ENCODE data around the gene DYNC1LI1.

DNA sequence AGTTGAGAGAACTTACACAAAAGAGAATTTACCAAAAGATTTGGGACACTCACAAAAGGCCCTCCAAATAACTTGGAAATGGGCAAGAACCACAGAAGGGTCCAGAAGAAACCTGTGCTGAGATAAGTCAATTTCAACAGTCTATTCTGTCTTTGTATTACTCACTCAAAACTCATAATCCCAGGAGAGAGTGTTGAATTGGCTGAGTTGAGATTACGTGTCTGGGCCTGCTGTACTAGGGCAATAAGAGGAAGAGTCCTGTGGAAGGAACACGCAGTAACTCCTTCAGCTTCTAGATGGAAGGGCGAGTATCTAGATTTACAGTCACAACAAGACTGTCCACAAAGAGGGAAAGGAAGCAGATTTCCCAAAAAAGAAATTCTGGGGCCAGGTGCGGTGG is 42.5 kb upstream of the DYNC1LI1 start:
- TF ChIP-seq, protein P1, sequence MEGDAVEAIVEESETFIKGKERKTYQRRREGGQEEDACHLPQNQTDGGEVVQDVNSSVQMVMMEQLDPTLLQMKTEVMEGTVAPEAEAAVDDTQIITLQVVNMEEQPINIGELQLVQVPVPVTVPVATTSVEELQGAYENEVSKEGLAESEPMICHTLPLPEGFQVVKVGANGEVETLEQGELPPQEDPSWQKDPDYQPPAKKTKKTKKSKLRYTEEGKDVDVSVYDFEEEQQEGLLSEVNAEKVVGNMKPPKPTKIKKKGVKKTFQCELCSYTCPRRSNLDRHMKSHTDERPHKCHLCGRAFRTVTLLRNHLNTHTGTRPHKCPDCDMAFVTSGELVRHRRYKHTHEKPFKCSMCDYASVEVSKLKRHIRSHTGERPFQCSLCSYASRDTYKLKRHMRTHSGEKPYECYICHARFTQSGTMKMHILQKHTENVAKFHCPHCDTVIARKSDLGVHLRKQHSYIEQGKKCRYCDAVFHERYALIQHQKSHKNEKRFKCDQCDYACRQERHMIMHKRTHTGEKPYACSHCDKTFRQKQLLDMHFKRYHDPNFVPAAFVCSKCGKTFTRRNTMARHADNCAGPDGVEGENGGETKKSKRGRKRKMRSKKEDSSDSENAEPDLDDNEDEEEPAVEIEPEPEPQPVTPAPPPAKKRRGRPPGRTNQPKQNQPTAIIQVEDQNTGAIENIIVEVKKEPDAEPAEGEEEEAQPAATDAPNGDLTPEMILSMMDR (IDR thresholded peaks at IDR 0.05): no peak
- TF ChIP-seq ZBTB21 (CRISPR knock-in tag; IDR thresholded peaks at IDR 0.05; ENCODE audit: borderline replicate concordance) (no peak), CBFB (CRISPR knock-in tag; IDR thresholded peaks at IDR 0.05; ENCODE audit: low read depth) (no peak), ZNF263 (CRISPR knock-in tag; IDR thresholded peaks at IDR 0.05; ENCODE audit: low read depth) (no peak), NR3C1 (CRISPR knock-in tag; conservative IDR thresholded peaks at IDR 0.05; ENCODE audit: low read depth) (no peak), JUN (CRISPR knock-in tag; IDR thresholded peaks at IDR 0.05) (no peak), MYBL2 (CRISPR knock-in tag; IDR thresholded peaks at IDR 0.05) (no peak), CREB1 (CRISPR knock-in tag; IDR thresholded peaks at IDR 0.05) (no peak)
- TF ChIP-seq, protein P2, sequence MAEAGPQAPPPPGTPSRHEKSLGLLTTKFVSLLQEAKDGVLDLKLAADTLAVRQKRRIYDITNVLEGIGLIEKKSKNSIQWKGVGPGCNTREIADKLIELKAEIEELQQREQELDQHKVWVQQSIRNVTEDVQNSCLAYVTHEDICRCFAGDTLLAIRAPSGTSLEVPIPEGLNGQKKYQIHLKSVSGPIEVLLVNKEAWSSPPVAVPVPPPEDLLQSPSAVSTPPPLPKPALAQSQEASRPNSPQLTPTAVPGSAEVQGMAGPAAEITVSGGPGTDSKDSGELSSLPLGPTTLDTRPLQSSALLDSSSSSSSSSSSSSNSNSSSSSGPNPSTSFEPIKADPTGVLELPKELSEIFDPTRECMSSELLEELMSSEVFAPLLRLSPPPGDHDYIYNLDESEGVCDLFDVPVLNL (CRISPR knock-in tag; IDR thresholded peaks at IDR 0.05; ENCODE audit: borderline replicate concordance, low read depth): no peak
- TF ChIP-seq, protein P3, sequence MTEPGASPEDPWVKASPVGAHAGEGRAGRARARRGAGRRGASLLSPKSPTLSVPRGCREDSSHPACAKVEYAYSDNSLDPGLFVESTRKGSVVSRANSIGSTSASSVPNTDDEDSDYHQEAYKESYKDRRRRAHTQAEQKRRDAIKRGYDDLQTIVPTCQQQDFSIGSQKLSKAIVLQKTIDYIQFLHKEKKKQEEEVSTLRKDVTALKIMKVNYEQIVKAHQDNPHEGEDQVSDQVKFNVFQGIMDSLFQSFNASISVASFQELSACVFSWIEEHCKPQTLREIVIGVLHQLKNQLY (CRISPR knock-in tag; IDR thresholded peaks at IDR 0.05): no peak
- TF ChIP-seq, protein P4, sequence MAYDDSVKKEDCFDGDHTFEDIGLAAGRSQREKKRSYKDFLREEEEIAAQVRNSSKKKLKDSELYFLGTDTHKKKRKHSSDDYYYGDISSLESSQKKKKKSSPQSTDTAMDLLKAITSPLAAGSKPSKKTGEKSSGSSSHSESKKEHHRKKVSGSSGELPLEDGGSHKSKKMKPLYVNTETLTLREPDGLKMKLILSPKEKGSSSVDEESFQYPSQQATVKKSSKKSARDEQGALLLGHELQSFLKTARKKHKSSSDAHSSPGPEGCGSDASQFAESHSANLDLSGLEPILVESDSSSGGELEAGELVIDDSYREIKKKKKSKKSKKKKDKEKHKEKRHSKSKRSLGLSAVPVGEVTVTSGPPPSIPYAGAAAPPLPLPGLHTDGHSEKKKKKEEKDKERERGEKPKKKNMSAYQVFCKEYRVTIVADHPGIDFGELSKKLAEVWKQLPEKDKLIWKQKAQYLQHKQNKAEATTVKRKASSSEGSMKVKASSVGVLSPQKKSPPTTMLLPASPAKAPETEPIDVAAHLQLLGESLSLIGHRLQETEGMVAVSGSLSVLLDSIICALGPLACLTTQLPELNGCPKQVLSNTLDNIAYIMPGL (CRISPR knock-in tag; IDR thresholded peaks at IDR 0.05): no peak
- TF ChIP-seq, protein P5, sequence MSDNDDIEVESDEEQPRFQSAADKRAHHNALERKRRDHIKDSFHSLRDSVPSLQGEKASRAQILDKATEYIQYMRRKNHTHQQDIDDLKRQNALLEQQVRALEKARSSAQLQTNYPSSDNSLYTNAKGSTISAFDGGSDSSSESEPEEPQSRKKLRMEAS (CRISPR knock-in tag; IDR thresholded peaks at IDR 0.05): no peak
- TF ChIP-seq, protein P6, sequence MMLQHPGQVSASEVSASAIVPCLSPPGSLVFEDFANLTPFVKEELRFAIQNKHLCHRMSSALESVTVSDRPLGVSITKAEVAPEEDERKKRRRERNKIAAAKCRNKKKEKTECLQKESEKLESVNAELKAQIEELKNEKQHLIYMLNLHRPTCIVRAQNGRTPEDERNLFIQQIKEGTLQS (CRISPR knock-in tag; conservative IDR thresholded peaks at IDR 0.05): no peak
- TF ChIP-seq, protein P7, sequence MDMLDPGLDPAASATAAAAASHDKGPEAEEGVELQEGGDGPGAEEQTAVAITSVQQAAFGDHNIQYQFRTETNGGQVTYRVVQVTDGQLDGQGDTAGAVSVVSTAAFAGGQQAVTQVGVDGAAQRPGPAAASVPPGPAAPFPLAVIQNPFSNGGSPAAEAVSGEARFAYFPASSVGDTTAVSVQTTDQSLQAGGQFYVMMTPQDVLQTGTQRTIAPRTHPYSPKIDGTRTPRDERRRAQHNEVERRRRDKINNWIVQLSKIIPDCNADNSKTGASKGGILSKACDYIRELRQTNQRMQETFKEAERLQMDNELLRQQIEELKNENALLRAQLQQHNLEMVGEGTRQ (CRISPR knock-in tag; IDR thresholded peaks at IDR 0.05): no peak

All from WTC11 (cell line).